Measurements from ENCODE around the gene FAIM2. TPM values are rescaled to one million over a fixed set of nuclear protein-coding genes. Genes with fewer than 3 reads are reported as not detected.

Gene FAIM2
- total and polyA plus RNA-seq, 7 experiments from 2014 or later = 0.22 to 0.85 TPM; not detected in 5

- intact Hi-C loops (cut with micrococcal nuclease) = no loop called here
- CTCF ChIA-PET = interaction anchor here (0.8 kb wide), 1 partner anchor 10 kb away, joined by 3 read pairs; no protein-coding TSS in a partner anchor
- no peak overlapping the region for H3K4me3 Mint-ChIP-seq
- Histone ChIP-seq H3K36me3 (ENCODE audit: control insufficient read depth in 2 of 3, insufficient read depth in 3 of 3, low read length in 3 of 3) (no peaks in the 10 kb centered on the region), H3K4me3 (ENCODE audit: low read length) (no peak overlapping the region), H3K9me3 (ENCODE audit: control insufficient read depth in 2 of 3, low read length in 3 of 3) (no peaks in the 10 kb centered on the region), H3K27ac (ENCODE audit: low read depth, low read length) (no peak overlapping the region), H3K27me3 (ENCODE audit: control insufficient read depth in 2 of 2, insufficient read depth in 2 of 2, low read length in 2 of 2) (no peaks in the 10 kb centered on the region), H3K4me1 (ENCODE audit: control insufficient read depth in 2 of 2, insufficient read depth in 2 of 2, low read length in 2 of 2) (no peaks in the 10 kb centered on the region)
- H3K4me1 Mint-ChIP-seq = peaks cover 0 to 6% (median 0%) of the 10 kb centered on the region in 7 donors
- DNase-seq = no peak
- H3K27ac Mint-ChIP-seq = no peak overlapping the region
- POLR2A ChIA-PET = no interaction called here
- peaks cover 0 to 3% (median 0%) of the 10 kb centered on the region in 5 donors for H3K27me3 Mint-ChIP-seq
- ATAC-seq = no peak
- H3K36me3 Mint-ChIP-seq = no peaks in the 10 kb centered on the region
- H3K9me3 Mint-ChIP-seq = no peaks in the 10 kb centered on the region
Observed at GRCh38 chr12:49871263-49871561, 32.5 kb downstream of the FAIM2 start.

GRCh38 chr12:49870501-49871262 is 33.0 kb downstream of the FAIM2 start:
- ChIA-PET POLR2A (no interaction called here), CTCF (interaction anchor here (0.6 to 0.8 kb wide), 2 partner anchors 11 to 649 kb away, joined by 3 read pairs; no protein-coding TSS in a partner anchor)
- H3K4me1 ChIP-seq (ENCODE audit: control insufficient read depth in 2 of 2, insufficient read depth in 2 of 2, low read length in 2 of 2) = no peaks in the 10 kb centered on the region
- H3K4me3 ChIP-seq (ENCODE audit: low read length) = no peak overlapping the region
- peaks cover 0 to 4% (median 0%) of the 10 kb centered on the region in 5 donors for H3K27me3 Mint-ChIP-seq
- no peak overlapping the region for H3K27ac ChIP-seq (ENCODE audit: low read depth, low read length)
- intact Hi-C loops (cut with micrococcal nuclease) = no loop called here
- peaks cover 0 to 6% (median 0%) of the 10 kb centered on the region in 7 donors for H3K4me1 Mint-ChIP-seq
- H3K27me3 ChIP-seq (ENCODE audit: control insufficient read depth in 2 of 2, insufficient read depth in 2 of 2, low read length in 2 of 2) = no peaks in the 10 kb centered on the region
- H3K4me3 Mint-ChIP-seq = no peak overlapping the region
- no peaks in the 10 kb centered on the region for H3K9me3 ChIP-seq (ENCODE audit: control insufficient read depth in 2 of 3, low read length in 3 of 3)
- ATAC-seq = no peak
- DNase-seq = no peak
- H3K36me3 ChIP-seq (ENCODE audit: control insufficient read depth in 2 of 3, insufficient read depth in 3 of 3, low read length in 3 of 3) = no peaks in the 10 kb centered on the region
- no peaks in the 10 kb centered on the region for H3K9me3 Mint-ChIP-seq
- H3K36me3 Mint-ChIP-seq = no peaks in the 10 kb centered on the region
- no peak overlapping the region for H3K27ac Mint-ChIP-seq

DNA sequence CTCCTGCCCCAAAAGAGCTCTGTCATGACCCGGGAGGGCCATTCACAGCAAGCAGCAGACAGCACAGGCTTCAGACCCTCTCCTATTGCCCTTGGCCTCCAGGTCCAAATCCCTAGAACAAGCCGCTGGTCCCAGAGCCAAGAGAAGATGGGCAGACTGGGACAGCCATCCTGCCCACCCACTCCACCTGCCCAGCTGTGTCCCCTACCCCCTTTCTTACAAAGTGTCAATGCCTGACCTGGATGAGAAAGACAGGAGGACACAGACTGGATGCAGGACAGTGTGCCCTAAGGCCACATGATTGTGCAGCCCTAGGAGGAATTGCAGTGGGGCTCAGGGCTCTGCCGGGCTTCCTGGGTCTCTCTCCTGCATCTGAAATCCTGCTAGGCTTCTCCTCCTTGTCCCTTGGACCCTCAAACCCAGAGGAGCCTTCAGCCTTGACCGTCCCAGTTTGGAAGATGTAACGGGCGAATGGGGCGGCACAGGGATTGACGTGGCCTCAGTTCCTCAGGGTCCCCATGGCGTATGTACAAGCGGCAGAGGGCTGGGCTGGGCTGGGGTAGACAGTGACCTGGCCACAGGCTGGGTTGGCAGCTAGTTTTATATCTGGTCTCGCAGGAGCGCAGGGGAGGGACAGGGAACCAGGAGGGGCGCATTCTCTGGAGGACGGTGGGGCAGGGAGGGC is 33.7 kb downstream of the FAIM2 start:
- Histone ChIP-seq H3K4me1 (ENCODE audit: control insufficient read depth in 2 of 2, insufficient read depth in 2 of 2, low read length in 2 of 2) (no peaks in the 10 kb centered on the region), H3K4me3 (ENCODE audit: low read length) (no peak overlapping the region), H3K9me3 (ENCODE audit: control insufficient read depth in 2 of 3, low read length in 3 of 3) (no peaks in the 10 kb centered on the region), H3K27me3 (ENCODE audit: control insufficient read depth in 2 of 2, insufficient read depth in 2 of 2, low read length in 2 of 2) (no peaks in the 10 kb centered on the region), H3K27ac (ENCODE audit: low read depth, low read length) (no peak overlapping the region), H3K36me3 (ENCODE audit: control insufficient read depth in 2 of 3, insufficient read depth in 3 of 3, low read length in 3 of 3) (no peaks in the 10 kb centered on the region)
- intact Hi-C loops (cut with micrococcal nuclease) = no loop called here
- no peaks in the 10 kb centered on the region for H3K36me3 Mint-ChIP-seq
- ChIA-PET CTCF (interaction anchor here (0.6 to 1.0 kb wide), 4 partner anchors 35 to 649 kb away, joined by 3 read pairs; no protein-coding TSS in a partner anchor), POLR2A (interaction anchor here (1.1 kb wide), 1 partner anchor 248 kb away, joined by 3 read pairs; no protein-coding TSS in a partner anchor)
- ATAC-seq (no peak), DNase-seq (no peak)
- peaks cover 0 to 6% (median 0%) of the 10 kb centered on the region in 7 donors for H3K4me1 Mint-ChIP-seq
- H3K4me3 Mint-ChIP-seq = no peak overlapping the region
- no peaks in the 10 kb centered on the region for H3K9me3 Mint-ChIP-seq
- peaks cover 0 to 7% (median 0%) of the 10 kb centered on the region in 5 donors for H3K27me3 Mint-ChIP-seq
- no peak overlapping the region for H3K27ac Mint-ChIP-seq

- Mint-ChIP-seq H3K4me3 (no peak overlapping the region), H3K36me3 (no peaks in the 10 kb centered on the region), H3K9me3 (no peaks in the 10 kb centered on the region), H3K4me1 (peaks cover 0 to 6% (median 0%) of the 10 kb centered on the region in 7 donors), H3K27ac (no peak overlapping the region), H3K27me3 (peaks cover 0 to 4% (median 0%) of the 10 kb centered on the region in 5 donors)
- intact Hi-C loops (cut with micrococcal nuclease) = no loop called here
- no peak overlapping the region for H3K4me3 ChIP-seq (ENCODE audit: low read length)
- CTCF ChIA-PET = interaction anchor here (0.7 to 1.0 kb wide), 3 partner anchors 35 to 92 kb away, joined by 3 read pairs; no protein-coding TSS in a partner anchor
- no peaks in the 10 kb centered on the region for H3K36me3 ChIP-seq (ENCODE audit: control insufficient read depth in 2 of 3, insufficient read depth in 3 of 3, low read length in 3 of 3)
- ATAC-seq (no peak), DNase-seq (no peak)
- H3K4me1 ChIP-seq (ENCODE audit: control insufficient read depth in 2 of 2, insufficient read depth in 2 of 2, low read length in 2 of 2) = no peaks in the 10 kb centered on the region
- POLR2A ChIA-PET = interaction anchor here (1.1 kb wide), 1 partner anchor 247 kb away, joined by 3 read pairs; no protein-coding TSS in a partner anchor
- H3K9me3 ChIP-seq (ENCODE audit: control insufficient read depth in 2 of 3, low read length in 3 of 3) = no peaks in the 10 kb centered on the region
- no peak overlapping the region for H3K27ac ChIP-seq (ENCODE audit: low read depth, low read length)
- no peaks in the 10 kb centered on the region for H3K27me3 ChIP-seq (ENCODE audit: control insufficient read depth in 2 of 2, insufficient read depth in 2 of 2, low read length in 2 of 2)
Observed at GRCh38 chr12:49868952-49869815, 34.5 kb downstream of the FAIM2 start.

DNA sequence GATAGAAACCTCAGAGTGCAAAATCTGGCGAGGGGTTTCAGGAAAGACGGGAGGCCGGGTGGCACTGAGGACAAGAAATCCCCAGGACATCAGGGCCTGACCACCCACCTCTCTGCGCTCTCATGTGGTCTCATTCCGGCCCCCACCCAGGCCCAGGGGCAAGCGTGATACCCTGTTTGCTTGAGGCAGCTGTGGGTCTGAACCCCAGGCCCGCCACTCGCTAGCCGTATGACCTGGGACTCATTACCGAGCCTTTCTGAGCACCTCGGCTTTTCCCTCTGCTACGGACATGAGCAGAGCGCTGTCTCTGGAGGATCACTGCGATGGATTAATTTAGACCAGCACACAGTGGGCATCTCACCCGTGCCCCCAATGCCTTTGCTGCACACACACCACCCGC is 35.3 kb downstream of the FAIM2 start:
- Mint-ChIP-seq H3K9me3 (no peaks in the 10 kb centered on the region), H3K27me3 (peaks cover 0 to 4% (median 0%) of the 10 kb centered on the region in 5 donors), H3K4me1 (peaks cover 0 to 6% (median 0%) of the 10 kb centered on the region in 7 donors), H3K27ac (no peak overlapping the region), H3K4me3 (no peak overlapping the region), H3K36me3 (no peaks in the 10 kb centered on the region)
- Histone ChIP-seq H3K4me3 (ENCODE audit: low read length) (no peak overlapping the region), H3K4me1 (ENCODE audit: control insufficient read depth in 2 of 2, insufficient read depth in 2 of 2, low read length in 2 of 2) (no peaks in the 10 kb centered on the region), H3K27me3 (ENCODE audit: control insufficient read depth in 2 of 2, insufficient read depth in 2 of 2, low read length in 2 of 2) (no peaks in the 10 kb centered on the region), H3K9me3 (ENCODE audit: control insufficient read depth in 2 of 3, low read length in 3 of 3) (no peaks in the 10 kb centered on the region), H3K36me3 (ENCODE audit: control insufficient read depth in 2 of 3, insufficient read depth in 3 of 3, low read length in 3 of 3) (no peaks in the 10 kb centered on the region), H3K27ac (ENCODE audit: low read depth, low read length) (no peak overlapping the region)
- no peak for ATAC-seq
- POLR2A ChIA-PET = interaction anchor here (0.6 kb wide), 1 partner anchor 569 kb away, joined by 3 read pairs; no protein-coding TSS in a partner anchor
- CTCF ChIA-PET = interaction anchor here (0.6 to 1.6 kb wide), 4 partner anchors 21 to 286 kb away, joined by 3 to 5 read pairs (median 4); no protein-coding TSS in a partner anchor
- DNase-seq = no peak
- intact Hi-C loops (cut with micrococcal nuclease) = no loop called here
